GM23338 (cell line): ENCODE data around the gene SSTR4. TPM values are rescaled to one million over a fixed set of nuclear protein-coding genes. Genes with fewer than 3 reads are reported as not detected.
"Not testable (repeated sequence)": the region's sequence is repeated elsewhere in the genome, so short reads cannot be mapped to it uniquely, and the experiment has no call there.

Source experiments
- ATAC-seq: fragments of 200-7000 bp; cut with Tn5 transposase; 3 replicates; pipeline ENCODE4 v1.9.1; 2020
- DNase-seq: peaks from one replicate; pipeline ENCODE4 v3.0.0-alpha.2; 2015; ENCODE audit warnings: low spot score
- H2AFZ ChIP-seq: fragments of 200-600 bp; sonication (generic); 2 replicates; pipeline ENCODE4 v1.8.0; 2016; ENCODE audit warnings: antibody characterized with exemption, mild to moderate bottlenecking, moderate library complexity
- H3F3A ChIP-seq: fragments of 200-600 bp; sonication (generic); replicated peaks from 2 replicates; pipeline ENCODE4 v1.8.0; 2017; ENCODE audit warnings: antibody characterized with exemption, mixed run types, low read depth
- H3K27ac ChIP-seq: fragments of 200-600 bp; sonication (generic); 2 replicates; pipeline ENCODE4 v1.6.1; 2016; ENCODE audit warnings: low read depth
- H3K27me3 ChIP-seq: fragments of 200-600 bp; sonication (generic); 2 replicates; pipeline ENCODE4 v1.8.0; 2016; ENCODE audit warnings: mild to moderate bottlenecking, mixed run types, moderate library complexity; ENCODE audit not compliant: insufficient read depth
- H3K36me3 ChIP-seq: fragments of 200-600 bp; sonication (generic); 2 replicates; pipeline ENCODE4 v1.8.0; 2016; ENCODE audit warnings: mild to moderate bottlenecking; ENCODE audit not compliant: insufficient read depth
- H3K4me1 ChIP-seq: fragments of 200-600 bp; sonication (generic); 2 replicates; pipeline ENCODE4 v1.8.0; 2016; ENCODE audit warnings: mild to moderate bottlenecking, moderate library complexity; ENCODE audit not compliant: insufficient read depth
- H3K4me2 ChIP-seq: fragments of 200-600 bp; sonication (generic); 2 replicates; pipeline ENCODE4 v1.7.1; 2017; ENCODE audit warnings: mixed run types
- H3K4me3 ChIP-seq: fragments of 200-600 bp; sonication (generic); 2 replicates; pipeline ENCODE4 v1.6.1; 2016; ENCODE audit warnings: mixed run types
- H3K79me2 ChIP-seq: fragments of 200-600 bp; sonication (generic); replicated peaks from 2 replicates; pipeline ENCODE4 v1.8.0; 2017; ENCODE audit warnings: mild to moderate bottlenecking; ENCODE audit not compliant: insufficient read depth
- H3K9me2 ChIP-seq: fragments of 200-600 bp; sonication (generic); 2 replicates; pipeline ENCODE4 v1.8.0; 2017; ENCODE audit not compliant: insufficient read depth
- H4K20me1 ChIP-seq: fragments of 200-600 bp; sonication (generic); replicated peaks from 2 replicates; pipeline ENCODE4 v1.8.0; 2017; ENCODE audit warnings: mild to moderate bottlenecking; ENCODE audit not compliant: insufficient read depth
- H3K27ac Mint-ChIP-seq: 2 replicates; pipeline ENCODE4 v1.8.0; 2020; ENCODE audit warnings: inconsistent platforms, mild to moderate bottlenecking, moderate library complexity, mixed read lengths
- H3K27me3 Mint-ChIP-seq: 3 replicates; pipeline ENCODE4 v1.8.0; 2022; ENCODE audit warnings: low read depth, mild to moderate bottlenecking, moderate library complexity, mixed read lengths, inconsistent platforms; ENCODE audit not compliant: insufficient read depth, poor library complexity
- H3K36me3 Mint-ChIP-seq: 3 replicates; pipeline ENCODE4 v1.8.0; 2021; ENCODE audit warnings: low read depth, mild to moderate bottlenecking, inconsistent platforms, moderate library complexity, mixed read lengths
- H3K4me1 Mint-ChIP-seq: 3 replicates; pipeline ENCODE4 v1.8.0; 2020; ENCODE audit warnings: mild to moderate bottlenecking, inconsistent platforms, mixed read lengths
- H3K4me3 Mint-ChIP-seq: 3 replicates; pipeline ENCODE4 v1.8.0; 2021; ENCODE audit warnings: moderate library complexity, mild to moderate bottlenecking, inconsistent platforms, mixed read lengths
- H3K9me3 Mint-ChIP-seq: 3 replicates; pipeline ENCODE4 v1.8.0; 2020; ENCODE audit warnings: moderate library complexity, mild to moderate bottlenecking, inconsistent platforms, mixed read lengths
- CREB1 ChIP-seq: fragments of 250-450 bp; sonication (Bioruptor Pico); IDR thresholded peaks from 2 replicates; pipeline ENCODE4 v1.5.0; 2020; ENCODE audit warnings: low read depth, mild to moderate bottlenecking, moderate library complexity
- EZH2phosphoT487 ChIP-seq: fragments of 200-600 bp; sonication (generic); IDR thresholded peaks from one replicate; pipeline ENCODE4 v1.8.1; 2018; ENCODE audit warnings: antibody characterized with exemption; ENCODE audit not compliant: unreplicated experiment
- JUNB ChIP-seq: IDR thresholded peaks from one replicate; pipeline ENCODE4 v1.6.1; 2016; ENCODE audit warnings: antibody characterized with exemption; ENCODE audit not compliant: unreplicated experiment
- NANOG ChIP-seq: IDR thresholded peaks from 2 replicates; pipeline ENCODE4 v1.6.1; 2016; ENCODE audit warnings: antibody characterized with exemption, borderline replicate concordance
- POLR2AphosphoS5 ChIP-seq: IDR thresholded peaks from 2 replicates; pipeline ENCODE4 v1.6.1; 2016; ENCODE audit warnings: antibody characterized with exemption, low read depth
- STAT1 ChIP-seq: IDR thresholded peaks from one replicate; pipeline ENCODE4 v1.6.1; 2016; ENCODE audit warnings: antibody characterized with exemption; ENCODE audit not compliant: unreplicated experiment
- ZNF114 ChIP-seq: fragments of 250-450 bp; sonication (Bioruptor Pico); IDR thresholded peaks from 2 replicates; pipeline ENCODE4 v1.5.0; 2020; ENCODE audit warnings: mild to moderate bottlenecking, moderate library complexity
- ZNF331 ChIP-seq: fragments of 250-450 bp; sonication (Bioruptor Pico); IDR thresholded peaks from 2 replicates; pipeline ENCODE4 v1.5.0; 2020; ENCODE audit warnings: low read depth, mild to moderate bottlenecking, moderate library complexity
- polyA plus RNA-seq: library from polyadenylated mRNA; unstranded; fragments of >200 nt; fragmentation: Nextera tagmentation; extraction: Ambion mirVana; gene quantifications from 2 replicates; pipeline ENCODE4 v1.2.1, GENCODE V29; 2016
- total RNA-seq: library from RNA; depleted of rRNA; stranded (reverse); fragments of >200 nt; shearing (Covaris generic); gene quantifications from 2 replicates; pipeline ENCODE4 v1.2.3, GENCODE V29; 2014
- TF ChIP-seq, protein P1 (sequence below): IDR thresholded peaks from 2 replicates; pipeline ENCODE4 v1.6.1; 2016; ENCODE audit warnings: antibody characterized with exemption
- TF ChIP-seq, protein P2 (sequence below), 2 experiments: fragments of 200-600 bp in 1 of 2; sonication (generic) in 1 of 2; conservative IDR thresholded peaks; 2 replicates each; pipeline versions ENCODE4 v1.5.1 to v1.6.1; 2016 to 2017; ENCODE audit warnings: antibody characterized with exemption in 2 of 2, low read depth in 2 of 2, mild to moderate bottlenecking in 2 of 2, moderate library complexity in 1 of 2
- TF ChIP-seq, protein P3 (sequence below): fragments of 250-450 bp; sonication (Bioruptor Pico); IDR thresholded peaks from 2 replicates; pipeline ENCODE4 v1.5.0; 2020; ENCODE audit warnings: mild to moderate bottlenecking, moderate library complexity

The SSTR4 gene
- total and polyA plus RNA-seq, 2 experiments from 2014 or later: not detected

DNA sequence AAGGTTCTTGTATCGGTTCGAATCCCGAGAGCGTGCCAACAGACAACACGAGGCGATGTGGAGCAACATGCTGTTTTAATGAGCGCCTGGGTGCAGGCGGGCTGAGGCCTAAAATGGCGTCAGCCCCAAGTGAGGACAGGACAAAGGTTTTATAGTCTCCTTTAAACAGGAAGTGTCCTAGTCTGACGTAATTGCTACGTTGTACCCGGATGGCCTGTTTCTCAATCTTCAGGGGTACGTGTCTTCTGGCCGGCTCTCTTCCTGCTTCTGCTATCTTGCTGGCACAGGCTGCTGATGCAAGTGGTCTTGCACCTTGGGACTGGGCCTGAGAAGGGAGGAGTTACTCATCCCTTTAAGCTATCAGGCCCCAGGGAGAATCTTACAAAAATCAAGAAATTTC, 9.6 kb upstream of the SSTR4 start:
- H3K27me3 ChIP-seq, H3K27ac ChIP-seq, H3K79me2 ChIP-seq, H3K4me1 ChIP-seq, H3K27ac Mint-ChIP-seq, ATAC-seq, H3K4me3 Mint-ChIP-seq, DNase-seq, H4K20me1 ChIP-seq, H3K36me3 ChIP-seq, H3K4me3 ChIP-seq, H3F3A ChIP-seq, H3K4me2 ChIP-seq, H3K9me3 Mint-ChIP-seq, H3K4me1 Mint-ChIP-seq, H3K9me2 ChIP-seq, H3K36me3 Mint-ChIP-seq, H3K27me3 Mint-ChIP-seq: not testable (repeated sequence)
- H2AFZ ChIP-seq: 0 out of 2 replicates have a peak overlapping the region, but pooled peaks have one; percentile 10

DNA sequence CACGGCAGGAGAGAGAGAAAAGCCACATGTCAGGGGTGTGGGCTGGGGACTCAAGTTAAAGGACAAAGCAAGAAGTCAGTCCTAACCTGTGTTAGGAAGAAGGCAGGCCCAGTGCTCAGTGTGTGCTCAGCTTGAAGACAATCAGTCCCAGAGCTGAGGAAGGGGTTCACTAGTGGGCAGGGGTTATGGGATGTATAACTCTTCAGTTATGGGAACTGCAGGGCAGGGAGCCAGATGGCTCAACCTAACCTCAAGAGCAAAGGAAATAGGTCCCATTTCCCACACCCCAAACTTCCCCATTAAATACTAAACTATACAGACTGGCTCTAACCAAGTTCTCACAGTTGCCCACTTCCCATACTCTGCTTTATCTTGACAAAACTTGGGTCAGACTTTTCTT, 7.4 kb upstream of the SSTR4 start:
- ATAC-seq: no peak

More for the DNA sequence above, 7.4 kb upstream of the SSTR4 start:
- no peaks in the 10 kb centered on the region for H3K27me3 Mint-ChIP-seq
- no peak overlapping the region for H3K4me3 Mint-ChIP-seq
- H3K27ac Mint-ChIP-seq: no peak overlapping the region
- H3K27me3 ChIP-seq: no peaks in the 10 kb centered on the region
- no peak overlapping the region for H2AFZ ChIP-seq
- H3K9me3 Mint-ChIP-seq: no peaks in the 10 kb centered on the region
- no peak for TF ChIP-seq STAT1
- TF ChIP-seq EZH2phosphoT487: no peak
- no peak for TF ChIP-seq NANOG
- TF ChIP-seq ZNF331 (CRISPR knock-in tag): no peak
- no peak for TF ChIP-seq CREB1 (CRISPR knock-in tag)
- TF ChIP-seq POLR2AphosphoS5: no peak
- TF ChIP-seq, protein P1, sequence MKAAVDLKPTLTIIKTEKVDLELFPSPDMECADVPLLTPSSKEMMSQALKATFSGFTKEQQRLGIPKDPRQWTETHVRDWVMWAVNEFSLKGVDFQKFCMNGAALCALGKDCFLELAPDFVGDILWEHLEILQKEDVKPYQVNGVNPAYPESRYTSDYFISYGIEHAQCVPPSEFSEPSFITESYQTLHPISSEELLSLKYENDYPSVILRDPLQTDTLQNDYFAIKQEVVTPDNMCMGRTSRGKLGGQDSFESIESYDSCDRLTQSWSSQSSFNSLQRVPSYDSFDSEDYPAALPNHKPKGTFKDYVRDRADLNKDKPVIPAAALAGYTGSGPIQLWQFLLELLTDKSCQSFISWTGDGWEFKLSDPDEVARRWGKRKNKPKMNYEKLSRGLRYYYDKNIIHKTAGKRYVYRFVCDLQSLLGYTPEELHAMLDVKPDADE: no peak
- no peak for TF ChIP-seq JUNB
- TF ChIP-seq, protein P2, sequence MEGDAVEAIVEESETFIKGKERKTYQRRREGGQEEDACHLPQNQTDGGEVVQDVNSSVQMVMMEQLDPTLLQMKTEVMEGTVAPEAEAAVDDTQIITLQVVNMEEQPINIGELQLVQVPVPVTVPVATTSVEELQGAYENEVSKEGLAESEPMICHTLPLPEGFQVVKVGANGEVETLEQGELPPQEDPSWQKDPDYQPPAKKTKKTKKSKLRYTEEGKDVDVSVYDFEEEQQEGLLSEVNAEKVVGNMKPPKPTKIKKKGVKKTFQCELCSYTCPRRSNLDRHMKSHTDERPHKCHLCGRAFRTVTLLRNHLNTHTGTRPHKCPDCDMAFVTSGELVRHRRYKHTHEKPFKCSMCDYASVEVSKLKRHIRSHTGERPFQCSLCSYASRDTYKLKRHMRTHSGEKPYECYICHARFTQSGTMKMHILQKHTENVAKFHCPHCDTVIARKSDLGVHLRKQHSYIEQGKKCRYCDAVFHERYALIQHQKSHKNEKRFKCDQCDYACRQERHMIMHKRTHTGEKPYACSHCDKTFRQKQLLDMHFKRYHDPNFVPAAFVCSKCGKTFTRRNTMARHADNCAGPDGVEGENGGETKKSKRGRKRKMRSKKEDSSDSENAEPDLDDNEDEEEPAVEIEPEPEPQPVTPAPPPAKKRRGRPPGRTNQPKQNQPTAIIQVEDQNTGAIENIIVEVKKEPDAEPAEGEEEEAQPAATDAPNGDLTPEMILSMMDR (conservative IDR thresholded peaks at IDR 0.05; ENCODE audit: low read depth in 2 of 2): no peak
- TF ChIP-seq, protein P3, sequence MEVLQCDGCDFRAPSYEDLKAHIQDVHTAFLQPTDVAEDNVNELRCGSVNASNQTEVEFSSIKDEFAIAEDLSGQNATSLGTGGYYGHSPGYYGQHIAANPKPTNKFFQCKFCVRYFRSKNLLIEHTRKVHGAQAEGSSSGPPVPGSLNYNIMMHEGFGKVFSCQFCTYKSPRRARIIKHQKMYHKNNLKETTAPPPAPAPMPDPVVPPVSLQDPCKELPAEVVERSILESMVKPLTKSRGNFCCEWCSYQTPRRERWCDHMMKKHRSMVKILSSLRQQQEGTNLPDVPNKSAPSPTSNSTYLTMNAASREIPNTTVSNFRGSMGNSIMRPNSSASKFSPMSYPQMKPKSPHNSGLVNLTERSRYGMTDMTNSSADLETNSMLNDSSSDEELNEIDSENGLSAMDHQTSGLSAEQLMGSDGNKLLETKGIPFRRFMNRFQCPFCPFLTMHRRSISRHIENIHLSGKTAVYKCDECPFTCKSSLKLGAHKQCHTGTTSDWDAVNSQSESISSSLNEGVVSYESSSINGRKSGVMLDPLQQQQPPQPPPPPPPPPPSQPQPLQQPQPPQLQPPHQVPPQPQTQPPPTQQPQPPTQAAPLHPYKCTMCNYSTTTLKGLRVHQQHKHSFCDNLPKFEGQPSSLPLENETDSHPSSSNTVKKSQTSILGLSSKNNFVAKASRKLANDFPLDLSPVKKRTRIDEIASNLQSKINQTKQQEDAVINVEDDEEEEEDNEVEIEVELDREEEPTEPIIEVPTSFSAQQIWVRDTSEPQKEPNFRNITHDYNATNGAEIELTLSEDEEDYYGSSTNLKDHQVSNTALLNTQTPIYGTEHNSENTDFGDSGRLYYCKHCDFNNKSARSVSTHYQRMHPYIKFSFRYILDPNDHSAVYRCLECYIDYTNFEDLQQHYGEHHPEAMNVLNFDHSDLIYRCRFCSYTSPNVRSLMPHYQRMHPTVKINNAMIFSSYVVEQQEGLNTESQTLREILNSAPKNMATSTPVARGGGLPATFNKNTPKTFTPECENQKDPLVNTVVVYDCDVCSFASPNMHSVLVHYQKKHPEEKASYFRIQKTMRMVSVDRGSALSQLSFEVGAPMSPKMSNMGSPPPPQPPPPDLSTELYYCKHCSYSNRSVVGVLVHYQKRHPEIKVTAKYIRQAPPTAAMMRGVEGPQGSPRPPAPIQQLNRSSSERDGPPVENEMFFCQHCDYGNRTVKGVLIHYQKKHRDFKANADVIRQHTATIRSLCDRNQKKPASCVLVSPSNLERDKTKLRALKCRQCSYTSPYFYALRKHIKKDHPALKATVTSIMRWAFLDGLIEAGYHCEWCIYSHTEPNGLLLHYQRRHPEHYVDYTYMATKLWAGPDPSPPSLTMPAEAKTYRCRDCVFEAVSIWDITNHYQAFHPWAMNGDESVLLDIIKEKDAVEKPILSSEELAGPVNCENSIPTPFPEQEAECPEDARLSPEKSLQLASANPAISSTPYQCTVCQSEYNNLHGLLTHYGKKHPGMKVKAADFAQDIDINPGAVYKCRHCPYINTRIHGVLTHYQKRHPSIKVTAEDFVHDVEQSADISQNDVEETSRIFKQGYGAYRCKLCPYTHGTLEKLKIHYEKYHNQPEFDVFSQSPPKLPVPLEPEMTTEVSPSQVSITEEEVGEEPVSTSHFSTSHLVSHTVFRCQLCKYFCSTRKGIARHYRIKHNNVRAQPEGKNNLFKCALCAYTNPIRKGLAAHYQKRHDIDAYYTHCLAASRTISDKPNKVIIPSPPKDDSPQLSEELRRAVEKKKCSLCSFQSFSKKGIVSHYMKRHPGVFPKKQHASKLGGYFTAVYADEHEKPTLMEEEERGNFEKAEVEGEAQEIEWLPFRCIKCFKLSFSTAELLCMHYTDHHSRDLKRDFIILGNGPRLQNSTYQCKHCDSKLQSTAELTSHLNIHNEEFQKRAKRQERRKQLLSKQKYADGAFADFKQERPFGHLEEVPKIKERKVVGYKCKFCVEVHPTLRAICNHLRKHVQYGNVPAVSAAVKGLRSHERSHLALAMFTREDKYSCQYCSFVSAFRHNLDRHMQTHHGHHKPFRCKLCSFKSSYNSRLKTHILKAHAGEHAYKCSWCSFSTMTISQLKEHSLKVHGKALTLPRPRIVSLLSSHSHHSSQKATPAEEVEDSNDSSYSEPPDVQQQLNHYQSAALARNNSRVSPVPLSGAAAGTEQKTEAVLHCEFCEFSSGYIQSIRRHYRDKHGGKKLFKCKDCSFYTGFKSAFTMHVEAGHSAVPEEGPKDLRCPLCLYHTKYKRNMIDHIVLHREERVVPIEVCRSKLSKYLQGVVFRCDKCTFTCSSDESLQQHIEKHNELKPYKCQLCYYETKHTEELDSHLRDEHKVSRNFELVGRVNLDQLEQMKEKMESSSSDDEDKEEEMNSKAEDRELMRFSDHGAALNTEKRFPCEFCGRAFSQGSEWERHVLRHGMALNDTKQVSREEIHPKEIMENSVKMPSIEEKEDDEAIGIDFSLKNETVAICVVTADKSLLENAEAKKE (CRISPR knock-in tag): no peak
- TF ChIP-seq ZNF114 (CRISPR knock-in tag): no peak
- H4K20me1 ChIP-seq: no peaks in the 10 kb centered on the region
- DNase-seq: no peak
- H3K9me2 ChIP-seq: 0 out of 2 replicates have a peak, but pooled peaks cover 6% of the 10 kb centered on the region
- no peak overlapping the region for H3K4me3 ChIP-seq
- H3K4me2 ChIP-seq: no peak overlapping the region
- H3K79me2 ChIP-seq: no peaks in the 10 kb centered on the region
- H3K4me1 ChIP-seq: no peaks in the 10 kb centered on the region
- H3K36me3 ChIP-seq: no peaks in the 10 kb centered on the region
- H3K4me1 Mint-ChIP-seq: no peaks in the 10 kb centered on the region; the same call in 2 of the 3 replicates
- H3K36me3 Mint-ChIP-seq: no peaks in the 10 kb centered on the region
- H3F3A ChIP-seq: no peaks in the 10 kb centered on the region
- no peak overlapping the region for H3K27ac ChIP-seq
